ENCODE measurements around the gene PARD6A. TPM values are rescaled to one million over a fixed set of nuclear protein-coding genes. Genes with fewer than 3 reads are reported as not detected.

PARD6A gene
- total RNA-seq, 1 donor from 2014 or later, result 6.5 TPM

GRCh38 chr16:67675999-67676398 is 15.2 kb downstream of the PARD6A start:
- H3K36me3 ChIP-seq (ENCODE audit: control insufficient read depth, insufficient read depth, low read length), result peaks cover 2% of the 10 kb centered on the region
- TF ChIP-seq, protein P1, sequence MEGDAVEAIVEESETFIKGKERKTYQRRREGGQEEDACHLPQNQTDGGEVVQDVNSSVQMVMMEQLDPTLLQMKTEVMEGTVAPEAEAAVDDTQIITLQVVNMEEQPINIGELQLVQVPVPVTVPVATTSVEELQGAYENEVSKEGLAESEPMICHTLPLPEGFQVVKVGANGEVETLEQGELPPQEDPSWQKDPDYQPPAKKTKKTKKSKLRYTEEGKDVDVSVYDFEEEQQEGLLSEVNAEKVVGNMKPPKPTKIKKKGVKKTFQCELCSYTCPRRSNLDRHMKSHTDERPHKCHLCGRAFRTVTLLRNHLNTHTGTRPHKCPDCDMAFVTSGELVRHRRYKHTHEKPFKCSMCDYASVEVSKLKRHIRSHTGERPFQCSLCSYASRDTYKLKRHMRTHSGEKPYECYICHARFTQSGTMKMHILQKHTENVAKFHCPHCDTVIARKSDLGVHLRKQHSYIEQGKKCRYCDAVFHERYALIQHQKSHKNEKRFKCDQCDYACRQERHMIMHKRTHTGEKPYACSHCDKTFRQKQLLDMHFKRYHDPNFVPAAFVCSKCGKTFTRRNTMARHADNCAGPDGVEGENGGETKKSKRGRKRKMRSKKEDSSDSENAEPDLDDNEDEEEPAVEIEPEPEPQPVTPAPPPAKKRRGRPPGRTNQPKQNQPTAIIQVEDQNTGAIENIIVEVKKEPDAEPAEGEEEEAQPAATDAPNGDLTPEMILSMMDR (IDR thresholded peaks at IDR 0.05; ENCODE audit: insufficient read depth, low read length, poor library complexity, severe bottlenecking), result no peak

GRCh38 chr16:67676516-67676915 is 15.8 kb downstream of the PARD6A start:
- H3K4me3 ChIP-seq (ENCODE audit: low read depth, low read length), result no peak overlapping the region
- peaks cover 2% of the 10 kb centered on the region for H3K36me3 ChIP-seq (ENCODE audit: control insufficient read depth, insufficient read depth, low read length)
- DNase-seq (ENCODE audit: low read depth), result no peak
- no peaks in the 10 kb centered on the region for H3K27me3 ChIP-seq (ENCODE audit: control insufficient read depth, insufficient read depth, low read length)
- TF ChIP-seq, protein P1 (IDR thresholded peaks at IDR 0.05; ENCODE audit: insufficient read depth, low read length, poor library complexity, severe bottlenecking), result no peak

More at GRCh38 chr16:67675999-67676398, 15.2 kb downstream of the PARD6A start:
- Histone ChIP-seq H3K27me3 (ENCODE audit: control insufficient read depth, insufficient read depth, low read length) (no peaks in the 10 kb centered on the region), H3K4me3 (ENCODE audit: low read depth, low read length) (no peak overlapping the region)
- DNase-seq (ENCODE audit: low read depth), result no peak

DNA sequence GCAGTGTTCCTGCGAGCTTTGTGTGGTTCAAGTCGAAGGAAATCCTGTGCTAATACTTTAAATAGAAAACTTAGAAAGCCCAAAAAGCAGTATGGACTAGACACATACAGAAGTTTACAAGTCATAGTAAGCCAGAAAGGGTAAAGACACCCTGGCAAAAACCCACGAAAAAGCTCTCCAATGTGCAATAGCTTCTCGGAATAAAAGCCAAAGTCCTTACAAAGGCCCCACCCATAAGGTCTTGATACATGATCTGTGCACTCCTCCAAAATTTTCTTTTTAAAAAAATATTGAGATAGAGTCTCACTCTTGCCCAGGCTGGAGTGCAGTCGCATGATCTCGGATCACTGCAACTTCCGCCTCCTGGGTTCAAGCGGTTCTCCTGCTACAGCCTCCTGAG is 16.2 kb downstream of the PARD6A start:
- H3K36me3 ChIP-seq (ENCODE audit: control insufficient read depth, insufficient read depth, low read length), result peaks cover 2% of the 10 kb centered on the region
- TF ChIP-seq, protein P1 (IDR thresholded peaks at IDR 0.05; ENCODE audit: insufficient read depth, low read length, poor library complexity, severe bottlenecking), result no peak
- H3K27me3 ChIP-seq (ENCODE audit: control insufficient read depth, insufficient read depth, low read length), result no peaks in the 10 kb centered on the region
- DNase-seq (ENCODE audit: low read depth), result no peak
- no peak overlapping the region for H3K4me3 ChIP-seq (ENCODE audit: low read depth, low read length)

GRCh38 chr16:67677712-67678111 is 17.0 kb downstream of the PARD6A start:
- Histone ChIP-seq H3K4me3 (ENCODE audit: low read depth, low read length) (no peak overlapping the region), H3K27me3 (ENCODE audit: control insufficient read depth, insufficient read depth, low read length) (no peaks in the 10 kb centered on the region), H3K36me3 (ENCODE audit: control insufficient read depth, insufficient read depth, low read length) (peaks cover 2% of the 10 kb centered on the region)
- TF ChIP-seq, protein P1 (IDR thresholded peaks at IDR 0.05; ENCODE audit: insufficient read depth, low read length, poor library complexity, severe bottlenecking), result no peak
- no peak for DNase-seq (ENCODE audit: low read depth)

DNA sequence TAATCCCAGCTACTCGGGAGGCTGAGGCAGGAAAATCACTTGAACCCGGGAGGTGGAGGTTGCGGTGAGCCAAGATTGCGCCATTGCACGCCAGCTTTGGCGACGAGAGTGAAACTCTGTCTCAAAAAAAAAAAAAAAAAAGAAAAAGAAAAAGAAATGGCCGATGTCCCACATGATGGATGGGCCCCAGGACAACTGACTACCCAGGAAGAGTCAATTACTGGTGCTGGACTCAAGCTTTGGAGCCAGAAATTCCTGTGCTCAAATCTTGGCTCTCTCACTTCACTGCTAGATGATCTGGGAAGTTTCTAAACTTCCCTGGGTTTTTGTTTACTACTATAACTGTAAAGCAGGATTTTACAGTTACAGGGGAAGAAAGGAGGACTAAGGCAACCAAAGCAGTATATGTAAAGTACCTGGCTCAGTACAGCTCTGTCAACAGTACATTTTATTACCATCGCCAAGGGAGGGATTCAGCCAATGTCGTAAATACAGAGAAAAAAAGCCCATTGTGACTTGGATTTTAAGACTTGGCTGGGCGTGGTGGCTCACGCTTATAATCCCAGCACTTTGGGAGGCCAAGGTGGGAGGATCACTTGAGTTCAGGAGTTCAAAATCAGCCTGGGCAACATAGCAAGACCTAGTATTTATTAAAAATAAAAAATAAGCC is 17.7 kb downstream of the PARD6A start:
- TF ChIP-seq, protein P1 (IDR thresholded peaks at IDR 0.05; ENCODE audit: insufficient read depth, low read length, poor library complexity, severe bottlenecking), result no peak
- Histone ChIP-seq H3K36me3 (ENCODE audit: control insufficient read depth, insufficient read depth, low read length) (peaks cover 2% of the 10 kb centered on the region), H3K4me3 (ENCODE audit: low read depth, low read length) (no peak overlapping the region), H3K27me3 (ENCODE audit: control insufficient read depth, insufficient read depth, low read length) (no peaks in the 10 kb centered on the region)
- DNase-seq (ENCODE audit: low read depth), result no peak

Data from kidney epithelial cell (primary cell).